Dedifferentiated amniotic fluid mesenchymal stem cell (primary cell): ENCODE results near the gene HAP1.
A peak's percentile ranks its signal among the peaks of the same experiment; 100 is the strongest.

Experiments
- DNase-seq: peaks from one replicate; pipeline ENCODE4 v3.0.0-alpha.2; 2016; ENCODE audit errors: extremely low spot score

HAP1 gene

DNA sequence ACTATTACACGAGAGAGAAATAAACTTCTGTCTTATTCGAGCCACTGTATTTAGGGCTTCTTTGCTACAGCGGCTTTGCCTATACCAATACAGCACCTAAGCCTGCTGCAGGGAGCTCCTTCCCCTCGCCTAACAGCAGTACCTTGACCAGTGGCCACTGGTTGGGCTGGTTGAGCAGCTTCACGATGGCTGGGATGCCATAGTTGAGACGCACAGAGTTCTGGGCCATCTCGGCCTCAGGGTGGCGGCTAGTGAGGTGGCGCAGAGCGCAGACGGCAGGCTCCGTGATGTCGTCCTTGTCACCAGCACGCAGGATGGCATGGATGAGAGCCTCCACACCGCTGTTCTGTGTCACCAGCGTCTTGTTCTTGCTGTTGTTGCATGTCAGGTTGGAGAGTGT lies 28.4 kb upstream of the HAP1 start:
- no peak for DNase-seq

- no peak for DNase-seq
Measured at GRCh38 chr17:41762391-41762790, 27.9 kb upstream of the HAP1 start.

DNA sequence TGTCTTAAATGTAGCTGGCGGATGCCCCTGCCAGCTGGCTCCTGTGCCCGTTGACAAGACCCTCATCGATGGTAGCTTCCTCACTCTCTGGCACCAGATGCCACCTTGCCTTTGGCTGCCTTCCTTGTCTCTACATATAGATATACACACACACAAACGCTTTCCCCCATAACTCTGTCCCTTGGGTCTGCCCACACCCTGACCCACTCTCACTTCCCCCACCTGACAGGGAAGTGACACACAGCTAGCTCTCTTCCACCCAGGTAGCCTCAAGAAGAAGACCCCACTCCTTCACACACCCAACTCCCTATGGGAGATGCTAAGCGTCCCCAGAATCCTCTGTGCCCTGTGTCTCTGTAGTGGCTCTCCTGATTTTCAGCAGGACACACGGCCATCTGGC lies 26.4 kb upstream of the HAP1 start:
- no peak for DNase-seq

DNA sequence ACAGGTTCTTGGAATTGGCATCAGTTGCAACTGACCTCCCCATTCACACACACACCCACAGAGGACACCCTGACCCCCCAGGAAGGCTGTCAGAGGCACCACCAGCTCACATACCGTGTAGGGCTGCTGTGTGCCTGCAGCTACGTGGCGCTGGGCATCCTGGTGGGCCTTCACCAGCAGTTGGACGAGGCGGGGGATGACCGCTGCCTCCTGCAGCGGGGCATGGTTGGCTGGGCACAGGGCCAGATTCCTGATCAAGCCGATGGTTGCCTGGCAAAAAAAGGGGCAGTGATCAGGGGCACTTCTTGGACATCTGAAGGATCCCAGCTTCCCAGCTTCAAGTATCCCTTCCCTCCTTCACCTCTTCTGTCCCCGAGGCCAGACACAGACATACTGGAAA lies 24.2 kb upstream of the HAP1 start:
- DNase-seq: no peak

DNA sequence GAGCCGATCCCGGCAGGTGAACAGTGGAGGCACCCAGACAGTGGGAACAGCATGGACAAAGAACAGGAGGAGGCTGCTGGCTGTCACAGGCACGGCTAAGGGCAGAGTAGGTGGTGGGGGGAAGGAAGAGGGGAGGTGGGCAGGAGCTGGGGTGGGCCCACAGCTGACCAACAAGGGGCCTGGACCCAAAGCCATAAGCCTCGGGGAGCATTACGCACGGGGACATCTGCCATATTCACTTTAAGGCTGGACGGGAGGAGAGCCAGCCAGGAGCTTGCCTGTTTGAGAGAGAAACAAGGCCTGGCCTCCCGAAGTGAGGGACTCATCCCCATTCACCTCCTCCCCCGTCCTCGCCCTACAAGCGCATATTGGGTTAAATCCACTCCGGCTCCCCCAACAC lies 19.6 kb upstream of the HAP1 start:
- no peak for DNase-seq

- no peak for DNase-seq
Measured at GRCh38 chr17:41751288-41751687, 16.8 kb upstream of the HAP1 start.

- no peak for DNase-seq
Measured at GRCh38 chr17:41750862-41751261, 16.4 kb upstream of the HAP1 start.

- DNase-seq: no peak
Measured at GRCh38 chr17:41748275-41748674, 13.8 kb upstream of the HAP1 start.

DNA sequence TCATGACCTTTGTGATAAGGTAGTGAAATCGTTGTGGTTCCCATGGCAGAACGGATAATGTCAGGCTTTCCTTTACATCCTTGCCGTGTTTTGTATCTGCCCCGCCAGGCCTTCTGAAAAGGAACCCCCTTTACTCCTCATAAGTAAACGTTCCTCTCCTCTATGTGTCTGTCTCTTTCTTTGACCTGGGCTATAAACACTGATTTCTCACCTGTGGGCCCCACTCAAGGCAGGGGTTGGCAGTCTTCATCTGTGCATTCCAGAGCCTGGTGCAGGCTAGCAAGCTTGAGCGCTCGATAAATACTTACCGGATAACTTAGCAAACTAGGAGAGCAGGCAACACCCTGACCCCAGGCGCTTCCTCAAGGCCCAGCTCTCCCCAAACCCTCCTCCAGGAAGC lies 7.3 kb upstream of the HAP1 start:
- DNase-seq: no peak

GRCh38 chr17:41740506-41740905 lies 6.1 kb upstream of the HAP1 start:
- DNase-seq: no peak

DNA sequence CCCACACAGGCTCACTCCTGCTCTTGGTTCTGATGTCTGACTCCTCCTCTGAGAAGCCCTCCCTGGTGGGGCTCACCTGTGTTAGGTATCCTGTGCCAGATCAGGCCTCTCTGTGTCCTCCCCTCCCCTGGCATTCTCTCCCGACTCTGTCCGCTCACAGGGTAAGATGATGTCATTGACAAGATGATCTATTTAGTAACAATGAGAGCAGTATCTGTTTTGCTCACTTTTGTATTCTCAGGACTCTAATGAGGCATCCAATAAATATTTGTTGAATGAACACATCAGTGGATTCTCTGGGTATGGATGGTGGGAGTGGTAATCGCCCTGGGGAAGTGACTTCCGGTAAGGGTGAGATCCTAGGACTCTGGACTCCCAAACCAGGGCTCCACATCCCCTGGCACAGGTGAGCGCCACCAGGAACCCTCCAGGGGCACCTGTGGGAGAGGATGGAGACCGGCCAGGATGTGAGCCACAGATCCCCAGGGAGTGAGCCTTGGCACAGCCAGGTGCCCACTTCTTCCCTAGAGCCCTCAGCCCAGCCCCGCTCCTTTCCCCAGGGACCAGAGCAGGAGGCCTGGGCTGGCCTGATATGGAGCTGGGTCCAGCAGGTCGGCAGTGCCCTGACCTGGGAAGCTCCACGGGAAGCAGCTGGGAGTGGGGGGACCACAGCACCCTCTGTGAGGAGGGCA lies 5.4 kb upstream of the HAP1 start:
- no peak for DNase-seq

DNA sequence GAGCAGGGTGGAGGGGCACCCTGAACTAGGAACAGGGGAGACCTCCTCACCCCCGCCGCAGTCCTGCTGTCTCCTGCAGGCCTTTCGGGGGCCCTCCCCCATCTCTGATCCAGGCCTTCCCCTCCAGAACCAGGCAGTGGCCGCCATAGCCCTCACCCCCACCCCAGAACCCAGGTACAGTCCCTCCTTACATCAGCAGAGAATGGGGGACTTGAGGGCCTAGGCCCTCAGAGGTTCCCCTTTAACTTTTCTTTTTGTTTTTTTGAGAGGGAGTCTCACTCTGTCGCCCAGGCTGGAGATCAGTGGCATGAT lies 4.3 kb upstream of the HAP1 start:
- DNase-seq: no peak

DNA sequence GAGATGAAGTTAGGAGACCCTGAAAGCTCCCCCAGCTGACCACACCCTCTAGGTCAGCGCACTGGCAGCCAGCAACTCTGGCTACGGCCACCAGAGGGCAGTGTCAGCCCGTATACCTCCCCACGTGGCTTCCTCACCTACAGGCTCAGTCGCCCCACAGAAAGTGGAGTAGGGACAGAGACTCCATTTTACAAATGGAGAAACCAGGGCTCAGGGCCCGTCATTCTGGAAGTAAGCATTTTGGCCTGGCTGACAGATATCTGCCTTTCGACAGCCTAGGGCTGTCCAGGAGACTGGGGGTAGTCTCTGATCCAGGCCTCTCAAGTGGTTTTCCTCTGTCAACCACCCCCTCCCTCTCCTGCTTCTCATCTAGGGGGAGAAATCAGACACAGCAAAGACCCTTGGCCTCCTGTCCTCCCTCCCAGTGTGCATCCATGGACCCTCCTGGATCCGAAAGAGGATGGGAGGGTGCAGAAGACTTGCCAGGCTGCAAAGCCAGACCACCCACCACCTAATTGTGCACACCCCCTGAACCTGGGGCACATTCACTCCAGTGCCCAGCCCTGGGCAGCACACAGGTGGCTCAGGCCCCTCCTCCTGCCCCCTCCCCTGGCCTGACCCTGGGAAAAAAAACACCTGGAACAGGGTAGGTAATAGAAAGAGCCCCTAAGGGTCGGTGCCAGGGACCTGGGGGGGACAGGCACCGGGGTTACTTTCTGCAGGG lies 3.8 kb upstream of the HAP1 start:
- peak; percentile 49 for DNase-seq

- DNase-seq: no peak
Measured at GRCh38 chr17:41737680-41738023, 3.2 kb upstream of the HAP1 start.

GRCh38 chr17:41736983-41737679 lies 2.7 kb upstream of the HAP1 start:
- no peak for DNase-seq

DNA sequence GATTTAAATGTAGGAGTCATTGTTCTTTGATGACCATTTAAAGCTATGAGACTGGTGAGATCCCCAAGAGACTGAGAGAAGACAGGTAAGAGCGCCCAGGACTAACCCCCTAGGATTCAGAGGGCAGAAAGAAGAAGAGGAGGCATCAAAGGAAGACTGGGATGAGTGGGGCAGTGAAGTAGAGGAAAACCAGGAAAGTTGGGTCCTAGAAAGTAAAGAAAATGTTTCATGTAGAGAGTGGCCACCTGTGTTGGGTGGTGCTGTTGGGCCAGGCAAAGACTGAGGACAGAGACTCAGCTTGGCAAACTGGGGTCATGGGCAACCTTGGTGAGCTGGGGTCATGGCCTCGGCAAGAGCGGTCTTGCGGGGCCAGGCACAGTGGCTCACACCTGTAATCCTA lies 1.3 kb upstream of the HAP1 start:
- no peak for DNase-seq

- DNase-seq: no peak
Measured at GRCh38 chr17:41734949-41735313, 488 bp upstream of the HAP1 start.

DNA sequence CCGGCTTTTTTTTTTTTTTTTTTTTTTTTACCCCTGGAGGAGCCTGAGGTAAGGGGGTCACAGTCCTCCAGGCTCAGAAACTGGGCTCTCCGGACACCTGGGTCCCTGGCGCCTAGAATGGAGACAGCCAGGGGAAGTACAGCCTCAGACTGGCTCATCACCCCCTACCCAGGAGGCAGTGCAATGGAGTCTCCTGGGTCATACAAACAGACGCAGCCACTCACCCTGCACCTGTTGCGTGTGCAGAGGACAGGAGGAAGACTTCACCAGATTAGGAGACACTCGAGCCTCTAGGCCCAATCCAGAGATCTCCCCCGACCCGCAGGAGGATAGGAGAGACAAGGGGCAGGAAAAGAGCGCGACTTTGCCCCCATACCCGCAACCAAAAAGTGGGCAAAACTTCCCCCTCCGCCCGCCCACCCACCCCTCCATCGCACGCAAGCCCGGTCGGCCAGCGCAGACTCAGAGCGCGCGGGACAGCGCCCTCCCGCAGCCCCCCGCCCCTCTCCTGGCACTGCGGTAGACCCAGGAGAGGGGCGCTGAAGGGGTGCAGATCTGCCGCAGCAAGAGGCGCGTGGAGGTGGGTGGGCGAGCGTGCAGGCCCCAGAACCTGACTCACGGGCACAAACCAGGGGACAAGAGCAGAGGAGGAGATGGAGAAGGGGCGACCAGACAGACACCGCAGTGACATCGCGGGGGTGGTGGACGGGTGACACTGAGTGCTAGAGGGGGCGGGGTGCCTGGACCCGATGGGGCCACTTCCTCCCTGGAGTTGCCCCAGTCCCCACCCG lies 900 bp downstream of the HAP1 start:
- DNase-seq: no peak

DNA sequence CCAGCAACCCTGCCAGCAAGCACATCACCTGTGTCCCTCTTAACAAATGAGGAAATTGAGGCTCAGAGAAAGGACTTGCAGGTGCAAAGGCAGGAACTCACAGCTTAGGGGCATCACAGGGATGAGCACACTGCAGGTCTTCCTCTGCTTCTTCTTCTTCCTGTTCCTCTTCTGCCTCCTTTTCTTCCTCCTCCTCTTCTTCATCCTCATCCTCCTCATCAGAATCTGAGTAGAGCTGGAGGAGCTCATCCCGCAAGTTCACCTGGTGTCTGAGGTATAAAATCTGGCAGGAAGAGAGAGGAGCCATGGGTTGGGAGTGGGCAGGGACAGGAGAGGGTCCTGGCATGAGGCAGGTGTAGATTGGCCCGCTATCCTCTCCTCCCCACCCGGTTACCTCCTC lies 2.6 kb downstream of the HAP1 start:
- no peak for DNase-seq

DNA sequence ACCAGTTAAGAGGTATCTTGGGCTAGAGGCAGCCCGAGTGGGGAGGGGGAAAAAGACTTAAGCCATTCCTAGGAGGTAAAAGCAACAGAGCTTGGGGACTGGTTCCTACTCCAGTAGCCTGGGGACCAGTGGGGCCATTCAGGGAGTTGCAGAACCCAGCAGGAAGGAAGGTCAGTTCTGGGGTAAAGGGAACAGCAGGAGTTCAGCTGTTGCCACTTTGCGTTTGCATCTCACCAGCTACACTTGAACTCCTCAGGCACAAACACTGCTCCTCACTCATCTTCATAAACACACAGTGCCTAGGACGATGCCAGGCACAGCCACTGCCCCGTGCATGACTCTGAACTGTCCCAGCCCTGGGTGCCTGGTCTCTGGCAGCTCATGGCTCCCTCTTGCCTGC lies 4.0 kb downstream of the HAP1 start:
- no peak for DNase-seq

DNA sequence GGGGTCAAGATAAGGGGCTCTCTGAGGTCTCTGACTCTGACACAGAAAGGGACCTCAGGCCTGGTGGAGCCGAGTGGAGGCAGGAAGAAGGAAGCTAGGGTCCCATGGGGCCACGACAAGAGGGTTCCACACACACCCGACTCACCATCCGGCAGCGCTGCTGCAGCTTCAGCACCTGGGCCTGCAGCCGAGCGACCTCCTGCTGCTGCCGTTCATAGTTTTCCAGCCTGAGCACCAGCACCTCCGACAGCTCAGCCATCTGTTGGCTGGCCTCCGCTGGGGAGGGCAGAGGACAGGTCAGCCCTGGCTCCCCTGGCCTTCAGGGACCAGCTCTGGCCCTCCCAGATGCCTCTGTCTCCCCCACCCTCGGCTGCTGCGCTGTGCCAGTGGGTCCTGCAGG lies 6.4 kb downstream of the HAP1 start:
- DNase-seq: no peak

GRCh38 chr17:41725134-41725533 lies 9.3 kb downstream of the HAP1 start:
- no peak for DNase-seq
